ENCODE data around the gene MYORG. TPM values are rescaled to one million over a fixed set of nuclear protein-coding genes. Genes with fewer than 3 reads are reported as not detected.
A peak's percentile ranks its signal among the peaks of the same experiment; 100 is the strongest.

The MYORG gene
- total and polyA plus RNA-seq, 9 of the 15 experiments (the other 6 are each of a cell fraction or from before 2014, with no cell fraction given), result 0.06 to 0.82 (median 0.18) TPM

GRCh38 chr9:34328987-34329832 is 47.5 kb downstream of the MYORG start, which contains the start of the genes KIF24 and NUDT2 (continued):
- TF ChIP-seq ZBTB40 (IDR thresholded peaks at IDR 0.05) (peak; percentile 47), ZBTB40 (CRISPR knock-in tag; IDR thresholded peaks at IDR 0.05) (no peak), SIN3A (IDR thresholded peaks at IDR 0.05; ENCODE audit: borderline replicate concordance in 2 of 2, control insufficient read depth in 1 of 2, low read depth in 2 of 2, low read length in 2 of 2) (peak in 1 of 2 experiments; percentile 80; a peak in 2 of 4 replicates), GABPB1 (CRISPR knock-in tag; IDR thresholded peaks at IDR 0.05) (0 out of 2 replicates have a peak, but pooled peaks have one; percentile 42), TBP (optimal IDR thresholded peaks at IDR 0.05; ENCODE audit: low read depth, low read length) (peak; percentile 87), HDAC1 (IDR thresholded peaks at IDR 0.05) (peak in 1 of 2 experiments; percentile 98; a peak in 2 of 4 replicates), NKRF (IDR thresholded peaks at IDR 0.05; ENCODE audit: borderline replicate concordance) (peak; percentile 97), PURB (CRISPR knock-in tag; IDR thresholded peaks at IDR 0.05; ENCODE audit: low read depth) (no peak), ESRRA (IDR thresholded peaks at IDR 0.05; ENCODE audit: borderline replicate concordance, low read depth) (peak; percentile 49; the same call in 1 of the 2 replicates), HNRNPLL (IDR thresholded peaks at IDR 0.05; ENCODE audit: low read depth, low read length, poor library complexity, severe bottlenecking) (peak; percentile 75), KDM5B (IDR thresholded peaks at IDR 0.05; ENCODE audit: insufficient replicate concordance, low read depth, low read length) (peak; percentile 76)

All from K562 (cell line).